KMS-11 (cell line): ENCODE results near the gene TDRD15.

ENCODE experiments used
- H2AFZ ChIP-seq: fragments of 200-600 bp; sonication (generic); 2 replicates; pipeline ENCODE4 v1.6.1; 2016; ENCODE audit warnings: antibody characterized with exemption, mixed run types, low read depth
- H3K27ac ChIP-seq: fragments of 200-600 bp; sonication (generic); 2 replicates; pipeline ENCODE4 v1.6.1; 2016; ENCODE audit warnings: mild to moderate bottlenecking, mixed run types
- H3K27me3 ChIP-seq: fragments of 200-600 bp; sonication (generic); 2 replicates; pipeline ENCODE4 v1.6.1; 2017; ENCODE audit warnings: mild to moderate bottlenecking, low read depth, mixed run types, moderate library complexity; ENCODE audit not compliant: insufficient read depth
- H3K36me3 ChIP-seq: fragments of 200-600 bp; sonication (generic); 2 replicates; pipeline ENCODE4 v1.6.1; 2017; ENCODE audit warnings: mild to moderate bottlenecking, mixed run types; ENCODE audit not compliant: insufficient read depth
- H3K4me1 ChIP-seq: fragments of 200-600 bp; sonication (generic); 2 replicates; pipeline ENCODE4 v1.6.1; 2016; ENCODE audit warnings: mild to moderate bottlenecking, low read depth, mixed run types; ENCODE audit not compliant: poor library complexity, severe bottlenecking
- H3K4me2 ChIP-seq: fragments of 200-600 bp; sonication (generic); 2 replicates; pipeline ENCODE4 v1.7.0; 2016; ENCODE audit warnings: mild to moderate bottlenecking, mixed run types
- H3K4me3 ChIP-seq: fragments of 200-600 bp; sonication (generic); IDR thresholded peaks from 2 replicates; pipeline ENCODE4 v1.6.1; 2017; ENCODE audit warnings: low read depth, low read length, mixed read lengths; ENCODE audit not compliant: insufficient read depth
- H3K79me2 ChIP-seq: fragments of 200-600 bp; sonication (generic); 2 replicates; pipeline ENCODE4 v1.6.1; 2016; ENCODE audit warnings: low read depth, mixed run types; ENCODE audit not compliant: insufficient read depth
- H3K9ac ChIP-seq: fragments of 200-600 bp; sonication (generic); 2 replicates; pipeline ENCODE4 v1.6.1; 2016; ENCODE audit warnings: mild to moderate bottlenecking, mixed run types
- H4K20me1 ChIP-seq: fragments of 200-600 bp; sonication (generic); 2 replicates; pipeline ENCODE4 v1.6.1; 2016; ENCODE audit warnings: mild to moderate bottlenecking, mixed run types; ENCODE audit not compliant: insufficient read depth
- TF ChIP-seq, protein P1 (sequence below): fragments of 200-600 bp; sonication (generic); conservative IDR thresholded peaks from 2 replicates; pipeline ENCODE4 v1.6.1; 2017; ENCODE audit warnings: low read depth, mild to moderate bottlenecking, antibody characterized with exemption, low read length, moderate library complexity, mixed read lengths

The TDRD15 gene

GRCh38 chr2:21103274-21103891 is 20.4 kb upstream of the TDRD15 start:
- H3K4me2 ChIP-seq, result no peak overlapping the region
- H3K27ac ChIP-seq, result no peak overlapping the region
- no peak overlapping the region for H3K9ac ChIP-seq
- H3K4me3 ChIP-seq, result no peak overlapping the region
- H3K27me3 ChIP-seq, result no peaks in the 10 kb centered on the region
- H3K36me3 ChIP-seq, result no peaks in the 10 kb centered on the region
- TF ChIP-seq, protein P1, sequence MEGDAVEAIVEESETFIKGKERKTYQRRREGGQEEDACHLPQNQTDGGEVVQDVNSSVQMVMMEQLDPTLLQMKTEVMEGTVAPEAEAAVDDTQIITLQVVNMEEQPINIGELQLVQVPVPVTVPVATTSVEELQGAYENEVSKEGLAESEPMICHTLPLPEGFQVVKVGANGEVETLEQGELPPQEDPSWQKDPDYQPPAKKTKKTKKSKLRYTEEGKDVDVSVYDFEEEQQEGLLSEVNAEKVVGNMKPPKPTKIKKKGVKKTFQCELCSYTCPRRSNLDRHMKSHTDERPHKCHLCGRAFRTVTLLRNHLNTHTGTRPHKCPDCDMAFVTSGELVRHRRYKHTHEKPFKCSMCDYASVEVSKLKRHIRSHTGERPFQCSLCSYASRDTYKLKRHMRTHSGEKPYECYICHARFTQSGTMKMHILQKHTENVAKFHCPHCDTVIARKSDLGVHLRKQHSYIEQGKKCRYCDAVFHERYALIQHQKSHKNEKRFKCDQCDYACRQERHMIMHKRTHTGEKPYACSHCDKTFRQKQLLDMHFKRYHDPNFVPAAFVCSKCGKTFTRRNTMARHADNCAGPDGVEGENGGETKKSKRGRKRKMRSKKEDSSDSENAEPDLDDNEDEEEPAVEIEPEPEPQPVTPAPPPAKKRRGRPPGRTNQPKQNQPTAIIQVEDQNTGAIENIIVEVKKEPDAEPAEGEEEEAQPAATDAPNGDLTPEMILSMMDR, result no peak
- H4K20me1 ChIP-seq, result no peaks in the 10 kb centered on the region
- no peak overlapping the region for H2AFZ ChIP-seq
- H3K79me2 ChIP-seq, result no peaks in the 10 kb centered on the region
- H3K4me1 ChIP-seq, result no peaks in the 10 kb centered on the region

DNA sequence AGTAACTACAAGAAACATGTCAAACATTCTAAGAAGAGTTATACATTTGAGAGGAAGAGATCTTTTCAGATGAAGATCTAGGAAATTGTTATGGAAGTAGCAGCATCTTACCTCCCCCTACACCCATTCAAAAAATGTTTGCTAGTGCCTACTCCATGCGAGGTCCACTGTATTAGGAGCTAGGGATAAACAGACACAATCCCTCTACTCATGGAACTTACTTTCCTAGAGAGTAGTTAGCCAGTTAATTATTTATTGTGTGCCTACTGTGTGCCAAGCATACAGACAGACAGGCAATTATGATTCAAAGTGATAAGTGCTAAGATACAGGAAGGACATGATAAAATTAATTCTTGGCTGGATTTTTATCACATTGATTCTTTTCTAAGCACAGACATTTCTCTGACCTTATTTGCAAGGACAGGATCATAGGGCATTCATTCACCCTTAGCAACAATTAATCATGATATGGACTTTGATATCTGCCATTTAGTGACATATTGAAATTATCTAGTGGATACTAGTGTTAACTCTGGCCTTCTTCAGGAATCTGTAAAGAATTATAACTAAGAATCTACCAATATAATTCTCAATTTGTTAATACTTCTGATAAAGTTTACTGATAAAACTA is 19.6 kb upstream of the TDRD15 start:
- Histone ChIP-seq H3K4me3 (no peak overlapping the region), H3K27ac (no peak overlapping the region), H3K79me2 (no peaks in the 10 kb centered on the region), H3K27me3 (no peaks in the 10 kb centered on the region), H3K9ac (no peak overlapping the region), H3K4me2 (no peak overlapping the region), H4K20me1 (no peaks in the 10 kb centered on the region), H2AFZ (no peak overlapping the region), H3K4me1 (no peaks in the 10 kb centered on the region), H3K36me3 (no peaks in the 10 kb centered on the region)
- TF ChIP-seq, protein P1, result no peak

GRCh38 chr2:21111012-21111411 is 12.8 kb upstream of the TDRD15 start:
- Histone ChIP-seq H2AFZ (no peak overlapping the region), H3K27ac (no peak overlapping the region), H3K4me3 (no peak overlapping the region), H3K36me3 (no peaks in the 10 kb centered on the region), H3K4me2 (no peak overlapping the region), H4K20me1 (no peaks in the 10 kb centered on the region), H3K4me1 (no peaks in the 10 kb centered on the region), H3K27me3 (no peaks in the 10 kb centered on the region), H3K9ac (no peak overlapping the region), H3K79me2 (no peaks in the 10 kb centered on the region)
- TF ChIP-seq, protein P1, result no peak

- TF ChIP-seq, protein P1, result no peak
- H2AFZ ChIP-seq, result no peak overlapping the region
- no peaks in the 10 kb centered on the region for H3K4me1 ChIP-seq
- H3K4me2 ChIP-seq, result no peak overlapping the region
- no peaks in the 10 kb centered on the region for H3K27me3 ChIP-seq
- no peak overlapping the region for H3K27ac ChIP-seq
- no peaks in the 10 kb centered on the region for H3K79me2 ChIP-seq
- H3K36me3 ChIP-seq, result no peaks in the 10 kb centered on the region
- no peak overlapping the region for H3K4me3 ChIP-seq
- no peak overlapping the region for H3K9ac ChIP-seq
- H4K20me1 ChIP-seq, result no peaks in the 10 kb centered on the region
These were observed 6.1 kb upstream of the TDRD15 start for GRCh38 chr2:21117688-21118087.
